Measurements from ENCODE around the gene CHRNA9.

DNA sequence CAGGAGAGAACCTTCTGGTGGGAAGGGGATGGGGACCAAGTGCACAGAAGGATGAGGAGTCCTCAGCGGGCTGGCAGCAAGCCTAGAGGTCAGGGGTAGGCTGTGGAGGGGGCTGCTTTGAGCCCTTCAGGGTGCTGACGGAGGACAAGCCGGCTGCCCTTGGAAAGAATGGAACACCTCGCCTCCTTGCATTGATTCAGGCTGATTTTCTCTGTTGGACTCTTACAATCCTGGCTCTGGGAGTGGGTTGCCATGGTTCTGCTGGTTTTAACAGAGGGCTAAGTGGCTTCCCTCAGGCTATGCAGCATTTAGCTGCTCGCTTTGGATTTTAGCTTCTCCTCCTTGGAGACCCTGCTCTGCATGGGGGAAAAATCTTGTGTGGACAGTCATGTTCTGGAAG, 49.4 kb upstream of the CHRNA9 start:
- TF ChIP-seq, protein P1, sequence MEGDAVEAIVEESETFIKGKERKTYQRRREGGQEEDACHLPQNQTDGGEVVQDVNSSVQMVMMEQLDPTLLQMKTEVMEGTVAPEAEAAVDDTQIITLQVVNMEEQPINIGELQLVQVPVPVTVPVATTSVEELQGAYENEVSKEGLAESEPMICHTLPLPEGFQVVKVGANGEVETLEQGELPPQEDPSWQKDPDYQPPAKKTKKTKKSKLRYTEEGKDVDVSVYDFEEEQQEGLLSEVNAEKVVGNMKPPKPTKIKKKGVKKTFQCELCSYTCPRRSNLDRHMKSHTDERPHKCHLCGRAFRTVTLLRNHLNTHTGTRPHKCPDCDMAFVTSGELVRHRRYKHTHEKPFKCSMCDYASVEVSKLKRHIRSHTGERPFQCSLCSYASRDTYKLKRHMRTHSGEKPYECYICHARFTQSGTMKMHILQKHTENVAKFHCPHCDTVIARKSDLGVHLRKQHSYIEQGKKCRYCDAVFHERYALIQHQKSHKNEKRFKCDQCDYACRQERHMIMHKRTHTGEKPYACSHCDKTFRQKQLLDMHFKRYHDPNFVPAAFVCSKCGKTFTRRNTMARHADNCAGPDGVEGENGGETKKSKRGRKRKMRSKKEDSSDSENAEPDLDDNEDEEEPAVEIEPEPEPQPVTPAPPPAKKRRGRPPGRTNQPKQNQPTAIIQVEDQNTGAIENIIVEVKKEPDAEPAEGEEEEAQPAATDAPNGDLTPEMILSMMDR (optimal IDR thresholded peaks at IDR 0.05 in 1 of 3, IDR thresholded peaks at IDR 0.05 in 1 of 3, conservative IDR thresholded peaks at IDR 0.05 in 1 of 3; ENCODE audit: extremely low read depth in 1 of 3, insufficient read depth in 2 of 3, low read length in 3 of 3) = no peak
- TF ChIP-seq EZH2 (IDR thresholded peaks at IDR 0.05; ENCODE audit: low read length) = no peak

Measured in keratinocyte (primary cell).